DOHH2 (cell line): ENCODE measurements around the gene FAM111A.

ENCODE experiments used
- H3F3A ChIP-seq: fragments of 200-600 bp; sonication (generic), shearing (Covaris generic); 2 replicates; pipeline ENCODE4 v1.6.0; 2016; ENCODE audit warnings: antibody characterized with exemption, mild to moderate bottlenecking; ENCODE audit not compliant: control insufficient read depth, insufficient read depth
- H3K27ac ChIP-seq: fragments of 200-600 bp; sonication (generic); 2 replicates; pipeline ENCODE4 v1.5.1; 2014; ENCODE audit warnings: low read depth, mild to moderate bottlenecking, low read length, moderate library complexity
- H3K27me3 ChIP-seq: fragments of 200-600 bp; sonication (generic); 2 replicates; pipeline ENCODE4 v1.6.1; 2014; ENCODE audit warnings: mild to moderate bottlenecking, low read length, mixed read lengths; ENCODE audit not compliant: control insufficient read depth
- H3K36me3 ChIP-seq: fragments of 200-600 bp; sonication (generic); 2 replicates; pipeline ENCODE4 v1.6.1; 2014; ENCODE audit warnings: mild to moderate bottlenecking, low read length, moderate library complexity, mixed read lengths; ENCODE audit not compliant: control insufficient read depth
- H3K4me1 ChIP-seq: fragments of 200-600 bp; sonication (generic); 2 replicates; pipeline ENCODE4 v1.6.1; 2014; ENCODE audit warnings: mild to moderate bottlenecking, low read length, mixed read lengths; ENCODE audit not compliant: control insufficient read depth
- H3K4me2 ChIP-seq: fragments of 200-600 bp; sonication (generic); 2 replicates; pipeline ENCODE4 v1.6.0; 2014; ENCODE audit warnings: mild to moderate bottlenecking, low read length, moderate library complexity
- H3K4me3 ChIP-seq: fragments of 200-600 bp; sonication (generic); 2 replicates; pipeline ENCODE4 v1.5.1; 2014; ENCODE audit warnings: mild to moderate bottlenecking, low read length, mixed read lengths
- H3K79me2 ChIP-seq: fragments of 200-600 bp; sonication (generic); 2 replicates; pipeline ENCODE4 v1.6.1; 2014; ENCODE audit warnings: mild to moderate bottlenecking, low read length, mixed read lengths; ENCODE audit not compliant: control insufficient read depth
- H3K9me2 ChIP-seq: fragments of 200-600 bp; sonication (generic); replicated peaks from 2 replicates; pipeline ENCODE4 v1.6.1; 2014; ENCODE audit warnings: mild to moderate bottlenecking, low read length, mixed read lengths; ENCODE audit not compliant: control insufficient read depth
- H3K9me3 ChIP-seq: fragments of 200-600 bp; sonication (generic); 2 replicates; pipeline ENCODE4 v1.6.1; 2014; ENCODE audit warnings: antibody characterized with exemption, low read length, mixed read lengths; ENCODE audit not compliant: control insufficient read depth, insufficient read depth
- H4K20me1 ChIP-seq: fragments of 200-600 bp; sonication (generic); 2 replicates; pipeline ENCODE4 v1.6.0; 2014; ENCODE audit warnings: low read depth, mild to moderate bottlenecking, antibody characterized with exemption, low read length, moderate library complexity; ENCODE audit not compliant: control insufficient read depth, insufficient read depth
- EZH2phosphoT487 ChIP-seq: fragments of 200-600 bp; sonication (generic); IDR thresholded peaks from 2 replicates; pipeline ENCODE4 v1.6.1; 2017; ENCODE audit warnings: borderline replicate concordance, mild to moderate bottlenecking, antibody characterized with exemption, low read length, moderate library complexity, mixed read lengths
- TF ChIP-seq, protein P1 (sequence below): fragments of 200-600 bp; sonication (generic); IDR thresholded peaks from one replicate; pipeline ENCODE4 v1.5.1; 2014; ENCODE audit warnings: antibody characterized with exemption, mild to moderate bottlenecking, low read depth, low read length; ENCODE audit not compliant: poor library complexity, severe bottlenecking

FAM111A gene

DNA sequence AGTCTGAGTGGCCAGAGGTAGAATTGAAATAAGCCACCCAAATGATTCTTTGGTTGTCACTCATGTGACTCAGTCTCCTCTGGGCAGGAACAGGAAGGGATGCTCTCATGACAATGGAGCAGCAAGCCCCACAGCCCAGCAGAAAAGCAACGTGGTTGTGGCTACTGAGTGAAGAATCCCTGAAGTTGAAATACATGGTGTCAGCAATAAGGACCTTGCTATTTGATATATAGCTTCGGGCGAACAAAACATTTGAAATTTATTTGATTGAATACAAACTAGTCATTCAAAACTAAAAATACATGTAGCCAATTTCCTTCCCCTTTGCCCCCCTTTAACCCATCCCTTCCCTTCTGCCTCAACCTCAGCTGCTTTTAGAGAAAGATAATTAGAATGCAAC is 14.8 kb downstream of the FAM111A start:
- no peaks in the 10 kb centered on the region for H3K27me3 ChIP-seq
- no peak for TF ChIP-seq EZH2phosphoT487
- TF ChIP-seq, protein P1, sequence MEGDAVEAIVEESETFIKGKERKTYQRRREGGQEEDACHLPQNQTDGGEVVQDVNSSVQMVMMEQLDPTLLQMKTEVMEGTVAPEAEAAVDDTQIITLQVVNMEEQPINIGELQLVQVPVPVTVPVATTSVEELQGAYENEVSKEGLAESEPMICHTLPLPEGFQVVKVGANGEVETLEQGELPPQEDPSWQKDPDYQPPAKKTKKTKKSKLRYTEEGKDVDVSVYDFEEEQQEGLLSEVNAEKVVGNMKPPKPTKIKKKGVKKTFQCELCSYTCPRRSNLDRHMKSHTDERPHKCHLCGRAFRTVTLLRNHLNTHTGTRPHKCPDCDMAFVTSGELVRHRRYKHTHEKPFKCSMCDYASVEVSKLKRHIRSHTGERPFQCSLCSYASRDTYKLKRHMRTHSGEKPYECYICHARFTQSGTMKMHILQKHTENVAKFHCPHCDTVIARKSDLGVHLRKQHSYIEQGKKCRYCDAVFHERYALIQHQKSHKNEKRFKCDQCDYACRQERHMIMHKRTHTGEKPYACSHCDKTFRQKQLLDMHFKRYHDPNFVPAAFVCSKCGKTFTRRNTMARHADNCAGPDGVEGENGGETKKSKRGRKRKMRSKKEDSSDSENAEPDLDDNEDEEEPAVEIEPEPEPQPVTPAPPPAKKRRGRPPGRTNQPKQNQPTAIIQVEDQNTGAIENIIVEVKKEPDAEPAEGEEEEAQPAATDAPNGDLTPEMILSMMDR = no peak
- 0 out of 2 replicates have a peak, but pooled peaks cover 3% of the 10 kb centered on the region for H3K9me3 ChIP-seq
- H3K36me3 ChIP-seq = no peaks in the 10 kb centered on the region
- no peaks in the 10 kb centered on the region for H3F3A ChIP-seq
- H3K27ac ChIP-seq = no peak overlapping the region
- no peaks in the 10 kb centered on the region for H3K9me2 ChIP-seq
- H3K4me2 ChIP-seq = 0 out of 2 replicates have a peak overlapping the region, but pooled peaks have one; percentile 56
- no peaks in the 10 kb centered on the region for H4K20me1 ChIP-seq
- H3K79me2 ChIP-seq = no peaks in the 10 kb centered on the region
- H3K4me3 ChIP-seq = no peak overlapping the region
- peaks cover 21% of the 10 kb centered on the region for H3K4me1 ChIP-seq

DNA sequence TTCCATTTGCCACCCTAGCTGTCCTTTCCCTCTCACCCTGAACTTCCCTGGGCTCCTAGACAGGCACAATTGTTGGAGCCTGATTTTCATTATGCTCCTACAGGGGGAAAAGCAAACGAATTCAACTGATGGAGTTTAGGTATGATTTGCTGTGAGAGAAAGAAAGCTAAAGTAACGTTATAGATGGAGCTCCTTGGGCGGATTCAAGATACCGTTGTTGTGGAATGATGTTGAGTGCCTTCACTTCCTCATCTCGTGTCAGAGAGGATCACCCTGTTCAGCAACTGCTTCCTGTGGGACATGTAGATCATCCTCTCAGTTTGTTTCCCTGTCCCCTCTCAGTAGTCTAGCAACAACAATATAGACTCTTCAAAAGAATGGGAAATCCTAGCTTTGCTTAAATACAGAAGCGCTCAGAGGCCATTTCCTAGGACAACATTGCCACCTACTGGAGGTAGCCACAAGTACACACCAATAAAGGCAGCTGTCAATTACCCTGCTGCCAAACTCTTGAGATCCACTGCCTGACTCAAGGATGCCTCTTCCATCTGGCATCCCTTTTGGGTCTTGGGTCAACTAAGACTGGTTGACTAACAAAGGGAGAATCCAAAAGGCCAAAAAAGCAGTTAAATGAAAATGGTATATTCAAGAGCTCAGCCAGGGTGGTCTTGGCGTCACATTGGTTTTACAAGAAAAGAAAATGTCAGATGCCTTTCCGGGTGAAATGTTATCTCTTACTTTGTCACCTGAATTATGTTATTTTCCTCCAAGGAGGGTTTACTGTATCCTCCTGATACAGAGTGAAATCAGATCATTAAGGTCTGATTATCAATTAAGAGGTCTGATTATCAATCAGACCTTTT is 15.8 kb downstream of the FAM111A start:
- Histone ChIP-seq H3K27me3 (no peaks in the 10 kb centered on the region), H3K9me2 (no peaks in the 10 kb centered on the region), H4K20me1 (no peaks in the 10 kb centered on the region), H3K9me3 (0 out of 2 replicates have a peak, but pooled peaks cover 3% of the 10 kb centered on the region), H3K4me3 (peak overlapping the region; percentile 37), H3K4me1 (peaks cover 21% of the 10 kb centered on the region), H3K36me3 (no peaks in the 10 kb centered on the region), H3K27ac (0 out of 2 replicates have a peak overlapping the region, but pooled peaks have one; percentile 10), H3F3A (no peaks in the 10 kb centered on the region), H3K4me2 (peak overlapping the region; percentile 56), H3K79me2 (no peaks in the 10 kb centered on the region)
- no peak for TF ChIP-seq EZH2phosphoT487
- TF ChIP-seq, protein P1 = peak; percentile 86

DNA sequence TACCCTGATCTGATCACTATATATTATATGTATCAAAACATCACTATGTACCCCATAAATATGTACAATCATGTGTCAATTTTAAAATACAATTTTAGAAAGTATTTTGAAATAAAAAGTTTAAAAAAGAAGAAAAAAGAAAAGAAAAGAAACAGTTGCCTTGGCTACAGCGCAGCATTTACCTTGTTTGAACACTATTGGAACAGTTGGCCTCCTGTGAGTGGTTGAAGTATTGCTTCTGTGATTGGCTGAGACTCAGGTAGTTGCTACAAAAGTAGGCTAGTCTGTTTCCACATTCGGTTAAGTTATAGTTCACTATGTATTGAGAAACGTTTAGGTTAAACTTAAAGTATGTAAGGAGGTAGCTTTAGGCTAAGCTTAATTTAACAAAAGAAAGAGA is 21.4 kb downstream of the FAM111A start:
- Histone ChIP-seq H3K27ac (no peak overlapping the region), H3K36me3 (no peaks in the 10 kb centered on the region), H3K4me2 (no peak overlapping the region), H3K27me3 (peaks cover 4% of the 10 kb centered on the region; the same call in 1 of the 2 replicates), H3F3A (no peaks in the 10 kb centered on the region), H3K79me2 (no peaks in the 10 kb centered on the region), H3K9me2 (no peaks in the 10 kb centered on the region), H4K20me1 (no peaks in the 10 kb centered on the region), H3K4me1 (no peaks in the 10 kb centered on the region), H3K4me3 (no peak overlapping the region), H3K9me3 (no peaks in the 10 kb centered on the region)
- TF ChIP-seq, protein P1 = no peak
- no peak for TF ChIP-seq EZH2phosphoT487
